Heart left ventricle (tissue), 13 donors: Measurements from ENCODE around the gene IL19.

Experiments
- POLR2A ChIP-seq, 2 donors: fragments of 450-650 bp; IDR thresholded peaks; one replicate each; pipeline ENCODE4 v1.6.1; 2017; ENCODE audit warnings: antibody characterized with exemption in 2 of 2, mild to moderate bottlenecking in 2 of 2, moderate library complexity in 2 of 2
- TF ChIP-seq, protein P1 (sequence below), 12 donors: fragments of 200-600 bp; sonication (generic) in 4 of 12; IDR thresholded peaks; one replicate each; pipeline versions ENCODE4 v1.5.0 to v1.8.0; 2018 to 2022; ENCODE audit warnings: antibody characterized with exemption in 12 of 12, mild to moderate bottlenecking in 5 of 12
- donor health status: ischemic (EF 13 %, LVEDD 7.1; RV severe dilation, severe dysfunction).
- donor health status: DM: no; HTN: yes; CAD: no.
- donor health status: DM: no; HTN: no; CAD: no.
- donor health status: ischemic (EF 25% LVEDD 6.9; RV normal size, moderate dysfunction).
- donor health status: ischemic (EF 25% LVEDD 5.7; RV mildly dilated, moderate dysfunction).
- donor health status: ischemic (EF 35%, LVEDD 5.7; RV mildly dilated, moderate dysfunction).
- donor health status: nonischemic (EF 11% LVEDD 7.7; RV severe dilation, severe dysfunction).
- donor health status: DM: yes; HTN: yes; CAD: no.
- donor health status: PGD.
- donor health status: ischemic (EF 29% LVEDD 5.4; RV normal size, mild dysfunction).
- donor health status: nonischemic (EF 23%, LVEDD 6.1; RV moderate dilation, normal function).

DNA sequence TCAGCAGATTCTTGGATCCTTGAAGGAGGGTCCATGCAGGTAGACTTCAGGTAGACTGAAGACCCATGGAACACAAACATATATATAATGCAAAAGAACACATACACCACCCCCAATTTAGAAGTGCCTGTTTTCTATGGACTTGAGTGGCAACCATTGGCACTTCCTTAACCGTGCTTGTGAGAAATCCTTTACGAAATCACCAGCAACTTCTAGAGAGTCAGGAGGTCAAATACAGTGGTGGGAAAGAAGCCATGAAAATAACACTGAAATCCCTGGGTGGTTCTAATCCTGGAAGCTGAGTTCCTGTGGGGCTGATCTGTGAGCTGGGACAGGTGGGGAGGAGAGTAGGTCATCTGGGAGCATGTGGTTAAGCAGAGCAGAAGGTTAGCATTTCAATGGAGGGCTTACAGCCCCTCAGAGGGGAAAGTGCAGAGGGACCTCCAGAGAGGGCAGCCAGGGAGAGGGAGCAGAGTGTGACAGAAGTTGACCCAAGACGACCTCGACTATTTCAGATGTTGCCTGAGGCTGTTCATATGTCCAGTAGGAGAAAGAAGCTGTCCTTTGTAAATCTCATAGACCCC, 14.7 kb downstream of the IL19 start:
- TF ChIP-seq, protein P1, sequence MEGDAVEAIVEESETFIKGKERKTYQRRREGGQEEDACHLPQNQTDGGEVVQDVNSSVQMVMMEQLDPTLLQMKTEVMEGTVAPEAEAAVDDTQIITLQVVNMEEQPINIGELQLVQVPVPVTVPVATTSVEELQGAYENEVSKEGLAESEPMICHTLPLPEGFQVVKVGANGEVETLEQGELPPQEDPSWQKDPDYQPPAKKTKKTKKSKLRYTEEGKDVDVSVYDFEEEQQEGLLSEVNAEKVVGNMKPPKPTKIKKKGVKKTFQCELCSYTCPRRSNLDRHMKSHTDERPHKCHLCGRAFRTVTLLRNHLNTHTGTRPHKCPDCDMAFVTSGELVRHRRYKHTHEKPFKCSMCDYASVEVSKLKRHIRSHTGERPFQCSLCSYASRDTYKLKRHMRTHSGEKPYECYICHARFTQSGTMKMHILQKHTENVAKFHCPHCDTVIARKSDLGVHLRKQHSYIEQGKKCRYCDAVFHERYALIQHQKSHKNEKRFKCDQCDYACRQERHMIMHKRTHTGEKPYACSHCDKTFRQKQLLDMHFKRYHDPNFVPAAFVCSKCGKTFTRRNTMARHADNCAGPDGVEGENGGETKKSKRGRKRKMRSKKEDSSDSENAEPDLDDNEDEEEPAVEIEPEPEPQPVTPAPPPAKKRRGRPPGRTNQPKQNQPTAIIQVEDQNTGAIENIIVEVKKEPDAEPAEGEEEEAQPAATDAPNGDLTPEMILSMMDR (IDR thresholded peaks at IDR 0.05): no peak
- TF ChIP-seq POLR2A (IDR thresholded peaks at IDR 0.05): no peak
